GM12878 (cell line): ENCODE measurements around the gene ELN. TPM values are rescaled to one million over a fixed set of nuclear protein-coding genes. Genes with fewer than 3 reads are reported as not detected.
A peak's percentile ranks its signal among the peaks of the same experiment; 100 is the strongest.

ENCODE experiments used
- BHLHE40 ChIP-seq, 2 experiments: fragments of 450-650 bp in 1 of 2; IDR thresholded peaks; 2 replicates each; pipeline ENCODE4 v1.6.1; 2011 to 2017; ENCODE audit warnings: low read depth in 2 of 2, borderline replicate concordance in 1 of 2, improper control_type of control experiment in 1 of 2, low read length in 1 of 2, mild to moderate bottlenecking in 1 of 2
- BMI1 ChIP-seq: fragments of 450-650 bp; IDR thresholded peaks from 2 replicates; pipeline ENCODE4 v1.6.1; 2016; ENCODE audit warnings: mild to moderate bottlenecking, moderate library complexity, borderline replicate concordance
- CHD2 ChIP-seq: IDR thresholded peaks from 2 replicates; pipeline ENCODE4 v1.6.1; 2011; ENCODE audit warnings: low read depth, low read length, improper control_type of control experiment, borderline replicate concordance
- CUX1 ChIP-seq: IDR thresholded peaks from 2 replicates; pipeline ENCODE4 v1.6.1; 2012; ENCODE audit warnings: improper control_type of control experiment, low read depth, low read length; ENCODE audit not compliant: insufficient replicate concordance
- ELK1 ChIP-seq: IDR thresholded peaks from 2 replicates; pipeline ENCODE4 v1.6.1; 2012; ENCODE audit warnings: low read depth, low read length, improper control_type of control experiment
- EP300 ChIP-seq, 2 experiments: fragments of 150-350 bp in 1 of 2; IDR thresholded peaks; 2 replicates each; pipeline ENCODE4 v1.6.1; 2011 to 2012; ENCODE audit warnings: low read depth in 2 of 2, low read length in 2 of 2, borderline replicate concordance in 1 of 2, improper control_type of control experiment in 1 of 2, inconsistent platforms in 1 of 2; ENCODE audit not compliant: control insufficient read depth in 1 of 2
- HDAC6 ChIP-seq: fragments of 200-600 bp; sonication (generic); IDR thresholded peaks from one replicate; pipeline ENCODE4 v1.8.0; 2017; ENCODE audit warnings: antibody characterized with exemption; ENCODE audit not compliant: unreplicated experiment
- IRF5 ChIP-seq: fragments of 450-650 bp; IDR thresholded peaks from 2 replicates; pipeline ENCODE4 v1.6.1; 2017; ENCODE audit warnings: borderline replicate concordance
- KDM1A ChIP-seq: fragments of 200-600 bp; sonication (generic); IDR thresholded peaks from 2 replicates; pipeline ENCODE4 v1.6.1; 2016; ENCODE audit warnings: borderline replicate concordance
- MAX ChIP-seq: IDR thresholded peaks from 2 replicates; pipeline ENCODE4 v1.6.1; 2012; ENCODE audit warnings: low read depth, low read length, improper control_type of control experiment
- NRF1 ChIP-seq: conservative IDR thresholded peaks from 2 replicates; pipeline ENCODE4 v1.6.1; 2011; ENCODE audit warnings: mild to moderate bottlenecking, low read depth, low read length, improper control_type of control experiment
- RAD21 ChIP-seq: IDR thresholded peaks from 2 replicates; pipeline ENCODE4 v1.6.1; 2011; ENCODE audit warnings: mild to moderate bottlenecking, low read depth, low read length, moderate library complexity; ENCODE audit not compliant: insufficient read depth
- RCOR1 ChIP-seq: conservative IDR thresholded peaks from 2 replicates; pipeline ENCODE4 v1.6.1; 2012; ENCODE audit warnings: low read depth, low read length, improper control_type of control experiment
- SMAD1 ChIP-seq: fragments of 450-650 bp; IDR thresholded peaks from 2 replicates; pipeline ENCODE4 v1.6.1; 2018; ENCODE audit warnings: mild to moderate bottlenecking, low read depth; ENCODE audit not compliant: partially characterized antibody
- SRF ChIP-seq, 2 experiments: IDR thresholded peaks; 2 replicates each; pipeline ENCODE4 v1.6.1; 2011; ENCODE audit warnings: low read depth in 2 of 2, low read length in 2 of 2, mild to moderate bottlenecking in 1 of 2, moderate library complexity in 1 of 2
- SUPT20H ChIP-seq: IDR thresholded peaks from 2 replicates; pipeline ENCODE4 v1.6.1; 2011; ENCODE audit warnings: low read depth, mild to moderate bottlenecking, low read length, moderate library complexity, borderline replicate concordance; ENCODE audit not compliant: control insufficient read depth
- TBL1XR1 ChIP-seq: IDR thresholded peaks from 2 replicates; pipeline ENCODE4 v1.6.1; 2012; ENCODE audit warnings: low read depth, low read length, improper control_type of control experiment
- TCF12 ChIP-seq: IDR thresholded peaks from 2 replicates; pipeline ENCODE4 v1.6.1; 2011; ENCODE audit warnings: low read depth, mild to moderate bottlenecking, low read length
- USF2 ChIP-seq: IDR thresholded peaks from 2 replicates; pipeline ENCODE4 v1.6.1; 2011; ENCODE audit warnings: low read depth, low read length, improper control_type of control experiment, borderline replicate concordance
- polyA plus RNA-seq, 11 experiments: library from polyadenylated mRNA; depleted of rRNA in 4 of 11; unstranded in 6 of 11; stranded (reverse) in 5 of 11; fragments of >200 nt; fragmentation: Nextera tagmentation in 4 of 11; fragmentation: Illumina TruSeq in 1 of 11; extraction: Ambion mirVana in 4 of 11; extraction: Trizol in 1 of 11; gene quantifications; 1 replicate in 1 of 11; 2 replicates in 10 of 11; pipeline versions ENCODE4 v1.2.1 to v1.2.3, GENCODE V29; 2011 to 2016; ENCODE audit warnings: inconsistent platforms in 2 of 11, missing spikeins in 2 of 11, low read depth in 1 of 11
- total RNA-seq, 4 experiments: library from RNA; depleted of rRNA in 3 of 4; stranded (reverse); fragments of >200 nt in 3 of 4; fragmentation: Illumina TruSeq in 1 of 4; extraction: Trizol in 1 of 4; gene quantifications; 2 replicates each; pipeline versions ENCODE4 v1.2.1 to v1.2.3, GENCODE V29; 2013 to 2021

Gene ELN
- total and polyA plus RNA-seq, 10 of the 15 experiments (the other 5 are each of a cell fraction or from before 2014, with no cell fraction given), result 0.08 to 0.27 (median 0.23) TPM; not detected in 7

GRCh38 chr7:74094224-74095101 is 66.5 kb downstream of the ELN start (continued):
- TF ChIP-seq CUX1, result no peak
- no peak for TF ChIP-seq RCOR1
- no peak for TF ChIP-seq SUPT20H
- TF ChIP-seq KDM1A, result no peak
- TF ChIP-seq SRF (IDR thresholded peaks at IDR 0.05; ENCODE audit: low read depth in 2 of 2, low read length in 2 of 2), result no peak
- TF ChIP-seq BHLHE40 (IDR thresholded peaks at IDR 0.05; ENCODE audit: borderline replicate concordance in 1 of 2, low read depth in 2 of 2, low read length in 1 of 2), result peak in 1 of 2 experiments; percentile 28; a peak in 1 of 4 replicates
- TF ChIP-seq RAD21, result no peak
- TF ChIP-seq HDAC6, result no peak
- TF ChIP-seq TBL1XR1, result no peak
- no peak for TF ChIP-seq SMAD1
- no peak for TF ChIP-seq IRF5
- no peak for TF ChIP-seq CHD2
- peak; percentile 76 for TF ChIP-seq TCF12
- TF ChIP-seq BMI1, result no peak
- no peak for TF ChIP-seq ELK1
- no peak for TF ChIP-seq USF2
- TF ChIP-seq EP300 (IDR thresholded peaks at IDR 0.05; ENCODE audit: borderline replicate concordance in 1 of 2, control insufficient read depth in 1 of 2, low read depth in 2 of 2, low read length in 2 of 2), result no peak
- TF ChIP-seq NRF1, result no peak
- no peak for TF ChIP-seq MAX
